ENCODE data around the gene ARHGAP22.

- no peak for TF ChIP-seq CTCF (conservative IDR thresholded peaks at IDR 0.05 in 1 of 2, IDR thresholded peaks at IDR 0.05 in 1 of 2; ENCODE audit: low read depth in 1 of 2, low read length in 2 of 2)
- no peak for TF ChIP-seq EZH2 (IDR thresholded peaks at IDR 0.05; ENCODE audit: low read length, missing control alignments)
Measured at GRCh38 chr10:48419714-48420113, 185.2 kb downstream of the ARHGAP22 start.
